ENCODE measurements around the gene CTNNA2. TPM values are rescaled to one million over a fixed set of nuclear protein-coding genes. Genes with fewer than 3 reads are reported as not detected.

CTNNA2 gene
- total RNA-seq, 1 experiment from 2014 or later = not detected

GRCh38 chr2:79697200-79697599, 184.3 kb downstream of the CTNNA2 start:
- TF ChIP-seq EZH2 (IDR thresholded peaks at IDR 0.05; ENCODE audit: low read depth) (no peak), CTCF (conservative IDR thresholded peaks at IDR 0.05) (no peak)
- H3K4me1 ChIP-seq (replicated peaks; ENCODE audit: insufficient read depth) = no peaks in the 10 kb centered on the region
- no peaks in the 10 kb centered on the region for H3K79me2 ChIP-seq (ENCODE audit: low read depth)
- CTCF ChIA-PET = no interaction called here
- H3K9me2 ChIP-seq (ENCODE audit: insufficient read depth) = no peaks in the 10 kb centered on the region
- DNase-seq = no peak
- H3F3A ChIP-seq (ENCODE audit: insufficient read depth, low read depth) = no peaks in the 10 kb centered on the region
- no TSS peak for BruUV-seq (replicated peaks)
- H3K9me3 ChIP-seq (ENCODE audit: insufficient read depth, low read depth) = no peaks in the 10 kb centered on the region
- H3K27ac ChIP-seq = no peak overlapping the region
- POLR2A ChIA-PET (ENCODE audit: unreplicated experiment) = no interaction called here
- no peaks in the 10 kb centered on the region for H4K20me1 ChIP-seq (ENCODE audit: insufficient read depth)
- H3K4me2 ChIP-seq = no peak overlapping the region
- no peaks in the 10 kb centered on the region for H3K36me3 ChIP-seq (ENCODE audit: low read depth)
- no peaks in the 10 kb centered on the region for H3K27me3 ChIP-seq (ENCODE audit: insufficient read depth, low read depth)
- intact Hi-C loops (cut with micrococcal nuclease; ENCODE audit: unreplicated experiment) = no loop called here
- no peak overlapping the region for H2AFZ ChIP-seq
- no peak overlapping the region for H3K4me3 ChIP-seq

- intact Hi-C loops (cut with micrococcal nuclease; ENCODE audit: unreplicated experiment) = no loop called here
- H4K20me1 ChIP-seq (ENCODE audit: insufficient read depth) = no peaks in the 10 kb centered on the region
- H3K9me3 ChIP-seq (ENCODE audit: insufficient read depth, low read depth) = no peaks in the 10 kb centered on the region
- H3K9me2 ChIP-seq (ENCODE audit: insufficient read depth) = no peaks in the 10 kb centered on the region
- no peak for TF ChIP-seq CTCF (conservative IDR thresholded peaks at IDR 0.05)
- TF ChIP-seq EZH2 (IDR thresholded peaks at IDR 0.05; ENCODE audit: low read depth) = no peak
- no peaks in the 10 kb centered on the region for H3F3A ChIP-seq (ENCODE audit: insufficient read depth, low read depth)
- H3K79me2 ChIP-seq (ENCODE audit: low read depth) = no peaks in the 10 kb centered on the region
- H3K27me3 ChIP-seq (ENCODE audit: insufficient read depth, low read depth) = no peaks in the 10 kb centered on the region
- no peak overlapping the region for H3K27ac ChIP-seq
- no peaks in the 10 kb centered on the region for H3K36me3 ChIP-seq (ENCODE audit: low read depth)
- no peaks in the 10 kb centered on the region for H3K4me1 ChIP-seq (replicated peaks; ENCODE audit: insufficient read depth)
- H3K4me2 ChIP-seq = no peak overlapping the region
- BruUV-seq (replicated peaks) = no TSS peak
- no peak overlapping the region for H3K4me3 ChIP-seq
- CTCF ChIA-PET = no interaction called here
- no peak for DNase-seq
- no peak overlapping the region for H2AFZ ChIP-seq
- POLR2A ChIA-PET (ENCODE audit: unreplicated experiment) = no interaction called here
These were observed 187.8 kb downstream of the CTNNA2 start for GRCh38 chr2:79700651-79701050.

DNA sequence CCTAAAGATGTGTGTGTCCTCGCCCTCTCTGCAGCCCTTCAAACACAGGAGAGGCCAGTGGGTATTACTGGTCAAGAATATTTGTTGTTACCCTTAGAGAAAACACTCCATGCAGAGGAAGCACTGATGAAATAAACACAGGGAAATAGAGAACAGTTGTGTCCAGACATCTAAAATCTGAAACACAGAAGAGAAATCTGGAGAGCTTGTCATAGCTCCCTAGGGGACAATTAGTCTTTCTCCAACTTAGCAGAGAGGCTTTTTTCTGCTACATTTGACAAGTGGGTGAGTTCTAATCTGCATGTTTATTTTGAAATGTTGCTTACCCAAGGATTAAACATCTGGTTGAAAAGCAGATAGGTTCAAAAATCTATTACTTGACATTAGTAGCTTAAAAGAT, 190.1 kb downstream of the CTNNA2 start:
- Histone ChIP-seq H3K4me2 (no peak overlapping the region), H3K79me2 (ENCODE audit: low read depth) (no peaks in the 10 kb centered on the region), H4K20me1 (ENCODE audit: insufficient read depth) (no peaks in the 10 kb centered on the region), H3K9me2 (ENCODE audit: insufficient read depth) (no peaks in the 10 kb centered on the region; the same call in none of the 2 replicates), H3K4me1 (replicated peaks; ENCODE audit: insufficient read depth) (no peaks in the 10 kb centered on the region), H3K36me3 (ENCODE audit: low read depth) (no peaks in the 10 kb centered on the region), H3K27me3 (ENCODE audit: insufficient read depth, low read depth) (no peaks in the 10 kb centered on the region), H3K27ac (no peak overlapping the region), H2AFZ (no peak overlapping the region), H3F3A (ENCODE audit: insufficient read depth, low read depth) (no peaks in the 10 kb centered on the region), H3K9me3 (ENCODE audit: insufficient read depth, low read depth) (no peaks in the 10 kb centered on the region), H3K4me3 (no peak overlapping the region)
- DNase-seq = no peak
- no TSS peak for BruUV-seq (replicated peaks)
- ChIA-PET POLR2A (ENCODE audit: unreplicated experiment) (no interaction called here), CTCF (no interaction called here)
- no peak for TF ChIP-seq CTCF (conservative IDR thresholded peaks at IDR 0.05)
- TF ChIP-seq EZH2 (IDR thresholded peaks at IDR 0.05; ENCODE audit: low read depth) = no peak
- intact Hi-C loops (cut with micrococcal nuclease; ENCODE audit: unreplicated experiment) = no loop called here

Measured in PC-9 (cell line).